Body of pancreas (tissue), 4 donors: ENCODE data around the gene PECR.

ENCODE experiments used
- POLR2A ChIP-seq, 3 donors: fragments of 450-650 bp; IDR thresholded peaks; one replicate each; pipeline ENCODE4 v1.6.1; 2016; ENCODE audit warnings: antibody characterized with exemption in 3 of 3, mild to moderate bottlenecking in 2 of 3
- TF ChIP-seq, protein P1 (sequence below), 7 experiments: fragments of 450-650 bp in 4 of 7; fragments of 200-600 bp in 3 of 7; sonication (generic) in 3 of 7; IDR thresholded peaks; one replicate each; pipeline ENCODE4 v1.5.1; 2016 to 2019; ENCODE audit warnings: antibody characterized with exemption in 7 of 7

DNA sequence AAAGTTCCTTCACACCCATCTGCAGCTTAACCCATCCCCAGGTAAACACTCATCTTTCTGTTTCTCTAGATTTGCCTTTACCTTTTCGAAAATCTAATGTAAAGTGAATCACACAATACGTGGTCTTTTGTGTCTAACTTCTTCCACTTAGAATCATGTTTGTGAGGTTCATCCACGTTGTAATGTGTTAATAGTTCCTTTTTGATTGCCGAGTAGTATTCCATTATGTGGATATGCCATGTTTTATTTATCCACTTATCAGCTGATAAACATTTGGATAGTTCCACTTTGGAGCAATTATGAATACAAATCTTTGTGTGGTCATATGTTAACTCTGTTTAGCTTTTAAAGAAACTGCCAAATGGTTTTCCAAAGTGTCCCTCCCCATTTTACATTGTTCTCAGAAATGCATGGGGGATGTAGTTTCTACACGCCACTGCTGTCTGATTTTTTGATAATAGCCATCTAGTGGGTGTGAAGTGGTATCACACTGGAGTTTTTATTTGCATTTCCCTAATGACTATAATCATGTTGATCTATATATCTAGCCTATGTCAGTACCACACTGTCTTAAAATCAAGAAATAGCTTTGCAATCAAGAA, 22.3 kb downstream of the PECR start:
- TF ChIP-seq, protein P1, sequence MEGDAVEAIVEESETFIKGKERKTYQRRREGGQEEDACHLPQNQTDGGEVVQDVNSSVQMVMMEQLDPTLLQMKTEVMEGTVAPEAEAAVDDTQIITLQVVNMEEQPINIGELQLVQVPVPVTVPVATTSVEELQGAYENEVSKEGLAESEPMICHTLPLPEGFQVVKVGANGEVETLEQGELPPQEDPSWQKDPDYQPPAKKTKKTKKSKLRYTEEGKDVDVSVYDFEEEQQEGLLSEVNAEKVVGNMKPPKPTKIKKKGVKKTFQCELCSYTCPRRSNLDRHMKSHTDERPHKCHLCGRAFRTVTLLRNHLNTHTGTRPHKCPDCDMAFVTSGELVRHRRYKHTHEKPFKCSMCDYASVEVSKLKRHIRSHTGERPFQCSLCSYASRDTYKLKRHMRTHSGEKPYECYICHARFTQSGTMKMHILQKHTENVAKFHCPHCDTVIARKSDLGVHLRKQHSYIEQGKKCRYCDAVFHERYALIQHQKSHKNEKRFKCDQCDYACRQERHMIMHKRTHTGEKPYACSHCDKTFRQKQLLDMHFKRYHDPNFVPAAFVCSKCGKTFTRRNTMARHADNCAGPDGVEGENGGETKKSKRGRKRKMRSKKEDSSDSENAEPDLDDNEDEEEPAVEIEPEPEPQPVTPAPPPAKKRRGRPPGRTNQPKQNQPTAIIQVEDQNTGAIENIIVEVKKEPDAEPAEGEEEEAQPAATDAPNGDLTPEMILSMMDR (IDR thresholded peaks at IDR 0.05) = no peak
- TF ChIP-seq POLR2A (IDR thresholded peaks at IDR 0.05) = no peak
